GM21786 (cell line): Measurements from ENCODE around the gene KCNN4.

ENCODE experiments used
- ATAC-seq: cut with Tn5 transposase; IDR thresholded peaks from one replicate; pipeline ENCODE4 v1.9.1; 2021; ENCODE audit not compliant: unreplicated experiment

The KCNN4 gene

GRCh38 chr19:43799502-43800142 lies 18.8 kb upstream of the KCNN4 start:
- no peak for ATAC-seq

- ATAC-seq: no peak
Measured at GRCh38 chr19:43798546-43799409, 18.0 kb upstream of the KCNN4 start.

- ATAC-seq: no peak
Measured at GRCh38 chr19:43798026-43798545, 17.3 kb upstream of the KCNN4 start.

GRCh38 chr19:43797556-43797955 lies 16.8 kb upstream of the KCNN4 start:
- no peak for ATAC-seq

- ATAC-seq: no peak
Measured at GRCh38 chr19:43797118-43797517, 16.3 kb upstream of the KCNN4 start.

- no peak for ATAC-seq
Measured at GRCh38 chr19:43790587-43790986, 9.8 kb upstream of the KCNN4 start.

GRCh38 chr19:43789029-43789428 lies 8.3 kb upstream of the KCNN4 start:
- no peak for ATAC-seq

GRCh38 chr19:43786665-43787064 lies 5.9 kb upstream of the KCNN4 start:
- no peak for ATAC-seq

GRCh38 chr19:43784981-43785808 lies 4.4 kb upstream of the KCNN4 start:
- ATAC-seq: no peak

- ATAC-seq: no peak
Measured at GRCh38 chr19:43784241-43784980, 3.6 kb upstream of the KCNN4 start.

GRCh38 chr19:43783636-43784035 lies 2.9 kb upstream of the KCNN4 start:
- ATAC-seq: no peak

- no peak for ATAC-seq
Measured at GRCh38 chr19:43782689-43783231, 2.0 kb upstream of the KCNN4 start.

- ATAC-seq: no peak
Measured at GRCh38 chr19:43782311-43782660, 1.5 kb upstream of the KCNN4 start.

- no peak for ATAC-seq
Measured at GRCh38 chr19:43781630-43782310, 997 bp upstream of the KCNN4 start.

- no peak for ATAC-seq
Measured at GRCh38 chr19:43779820-43780219, 953 bp downstream of the KCNN4 start.

- no peak for ATAC-seq
Measured at GRCh38 chr19:43779147-43779819, 1.5 kb downstream of the KCNN4 start.

GRCh38 chr19:43778651-43779050 lies 2.1 kb downstream of the KCNN4 start:
- ATAC-seq: no peak

- no peak for ATAC-seq
Measured at GRCh38 chr19:43777163-43777695, 3.5 kb downstream of the KCNN4 start.

GRCh38 chr19:43776286-43776685 lies 4.5 kb downstream of the KCNN4 start:
- no peak for ATAC-seq
